Astrocyte (in vitro differentiated cells and primary cell): ENCODE measurements around the gene PRKAG2. TPM values are rescaled to one million over a fixed set of nuclear protein-coding genes. Genes with fewer than 3 reads are reported as not detected.

Source experiments
- DNase-seq: peaks from one replicate; pipeline ENCODE4 v3.0.0-alpha.2; 2010; ENCODE audit warnings: low read depth
- FAIRE-seq: peaks from 2 replicates; lab custom pipeline; 2011; peaks lifted over from hg19 to GRCh38; lab: Jason Lieb, UNC
- H2AFZ ChIP-seq: 2 replicates; pipeline ENCODE4 v1.6.0; 2012; ENCODE audit warnings: low read depth, low read length, inconsistent platforms
- H3K27ac ChIP-seq: 2 replicates; pipeline ENCODE4 v1.5.1; 2011; ENCODE audit warnings: low read depth, low read length, inconsistent platforms
- H3K27me3 ChIP-seq: 2 replicates; pipeline ENCODE4 v1.6.0; 2011; ENCODE audit warnings: low read length, inconsistent platforms; ENCODE audit not compliant: insufficient read depth
- H3K36me3 ChIP-seq: 2 replicates; pipeline ENCODE4 v1.5.1; 2011; ENCODE audit warnings: low read length, inconsistent platforms; ENCODE audit not compliant: insufficient read depth
- H3K4me1 ChIP-seq: 2 replicates; pipeline ENCODE4 v1.5.1; 2011; ENCODE audit warnings: low read length, inconsistent platforms; ENCODE audit not compliant: insufficient read depth
- H3K4me2 ChIP-seq: 2 replicates; pipeline ENCODE4 v1.6.0; 2012; ENCODE audit warnings: low read length, inconsistent platforms
- H3K4me3 ChIP-seq: 2 replicates; pipeline ENCODE4 v1.5.1; 2011; ENCODE audit warnings: low read depth, mild to moderate bottlenecking, low read length, inconsistent platforms; ENCODE audit not compliant: insufficient read depth
- H3K79me2 ChIP-seq: 2 replicates; pipeline ENCODE4 v1.6.0; 2012; ENCODE audit warnings: mild to moderate bottlenecking, low read length, inconsistent platforms; ENCODE audit not compliant: insufficient read depth
- H3K9ac ChIP-seq: 2 replicates; pipeline ENCODE4 v1.6.0; 2012; ENCODE audit warnings: mild to moderate bottlenecking, low read length, inconsistent platforms
- H3K9me3 ChIP-seq: 2 replicates; pipeline ENCODE4 v1.5.1; 2012; ENCODE audit warnings: low read depth, mild to moderate bottlenecking, low read length, inconsistent platforms; ENCODE audit not compliant: insufficient read depth
- H4K20me1 ChIP-seq: 2 replicates; pipeline ENCODE4 v1.6.0; 2012; ENCODE audit warnings: low read length, inconsistent platforms; ENCODE audit not compliant: insufficient read depth
- H3K27ac Mint-ChIP-seq: one replicate; pipeline ENCODE4 v1.8.0; 2021; ENCODE audit warnings: mild to moderate bottlenecking, mixed read lengths; ENCODE audit not compliant: unreplicated experiment
- H3K27me3 Mint-ChIP-seq: one replicate; pipeline ENCODE4 v1.8.0; 2021; ENCODE audit warnings: low read depth, mixed read lengths; ENCODE audit not compliant: unreplicated experiment
- H3K36me3 Mint-ChIP-seq: one replicate; pipeline ENCODE4 v1.8.0; 2021; ENCODE audit warnings: low read depth, mixed read lengths; ENCODE audit not compliant: unreplicated experiment
- H3K4me1 Mint-ChIP-seq: one replicate; pipeline ENCODE4 v1.8.0; 2021; ENCODE audit warnings: low read depth, mixed read lengths; ENCODE audit not compliant: unreplicated experiment
- H3K4me3 Mint-ChIP-seq: one replicate; pipeline ENCODE4 v1.8.0; 2021; ENCODE audit warnings: mild to moderate bottlenecking, moderate library complexity, mixed read lengths; ENCODE audit not compliant: unreplicated experiment
- H3K9me3 Mint-ChIP-seq: one replicate; pipeline ENCODE4 v1.8.0; 2021; ENCODE audit warnings: mild to moderate bottlenecking, mixed read lengths; ENCODE audit not compliant: unreplicated experiment
- EZH2 ChIP-seq: IDR thresholded peaks from 2 replicates; pipeline ENCODE4 v1.6.1; 2012; ENCODE audit warnings: mild to moderate bottlenecking, low read length, inconsistent platforms; ENCODE audit not compliant: insufficient read depth
- total RNA-seq: library from RNA; stranded (reverse); gene quantifications from 2 replicates; pipeline ENCODE4 v1.2.1, GENCODE V29; 2021
- TF ChIP-seq, protein P1 (sequence below): IDR thresholded peaks from 2 replicates; pipeline ENCODE4 v1.5.1; 2011; ENCODE audit warnings: low read depth, mild to moderate bottlenecking, inconsistent platforms, low read length, moderate library complexity; ENCODE audit not compliant: insufficient read depth

The PRKAG2 gene
- total RNA-seq, 1 donor from 2014 or later: 40.7 TPM

DNA sequence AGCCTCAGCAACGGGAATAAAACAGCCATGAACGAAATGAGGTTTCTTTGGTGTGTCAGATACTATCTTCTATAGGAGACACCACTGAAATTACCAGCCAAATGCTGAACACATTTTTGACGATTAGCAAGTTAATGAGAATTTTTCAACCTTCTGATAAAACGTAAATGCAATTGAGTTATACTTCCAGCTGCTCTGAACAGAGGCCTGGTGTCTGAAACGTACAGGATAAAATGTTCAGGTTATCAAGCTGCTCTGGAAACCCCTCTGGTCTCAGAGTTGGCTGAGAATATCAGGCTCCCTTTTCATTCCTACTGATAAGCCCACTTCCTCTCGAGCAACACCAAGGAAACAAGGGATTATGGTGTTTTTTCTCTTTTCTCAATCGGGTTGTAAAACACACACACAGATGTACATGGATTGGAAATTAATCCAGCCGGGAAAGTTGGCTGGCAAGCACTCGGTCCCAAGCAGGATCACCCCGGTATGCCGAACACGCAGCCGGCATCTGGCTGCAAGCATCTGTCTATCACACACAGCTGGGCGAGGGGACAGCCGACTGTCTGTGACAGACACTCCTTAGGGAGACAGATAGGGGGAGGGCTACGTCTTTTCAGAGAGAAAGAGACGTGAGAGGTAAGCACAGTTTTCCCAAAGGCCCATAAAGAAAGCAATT lies 171.8 kb downstream of the PRKAG2 start:
- Mint-ChIP-seq H3K9me3 (no peaks in the 10 kb centered on the region), H3K36me3 (peaks cover 6% of the 10 kb centered on the region), H3K27me3 (peaks cover 2% of the 10 kb centered on the region), H3K4me1 (peaks cover 26% of the 10 kb centered on the region), H3K4me3 (no peak overlapping the region), H3K27ac (no peak overlapping the region)
- Histone ChIP-seq H3K4me1 (peaks cover 25% of the 10 kb centered on the region), H3K9ac (no peak overlapping the region), H3K27me3 (no peaks in the 10 kb centered on the region), H3K9me3 (no peaks in the 10 kb centered on the region), H3K36me3 (no peaks in the 10 kb centered on the region), H3K4me3 (no peak overlapping the region), H3K4me2 (peak overlapping the region; percentile 30), H4K20me1 (no peaks in the 10 kb centered on the region), H2AFZ (peak overlapping the region; percentile 27), H3K27ac (no peak overlapping the region), H3K79me2 (no peaks in the 10 kb centered on the region)
- no peak for TF ChIP-seq EZH2
- TF ChIP-seq, protein P1, sequence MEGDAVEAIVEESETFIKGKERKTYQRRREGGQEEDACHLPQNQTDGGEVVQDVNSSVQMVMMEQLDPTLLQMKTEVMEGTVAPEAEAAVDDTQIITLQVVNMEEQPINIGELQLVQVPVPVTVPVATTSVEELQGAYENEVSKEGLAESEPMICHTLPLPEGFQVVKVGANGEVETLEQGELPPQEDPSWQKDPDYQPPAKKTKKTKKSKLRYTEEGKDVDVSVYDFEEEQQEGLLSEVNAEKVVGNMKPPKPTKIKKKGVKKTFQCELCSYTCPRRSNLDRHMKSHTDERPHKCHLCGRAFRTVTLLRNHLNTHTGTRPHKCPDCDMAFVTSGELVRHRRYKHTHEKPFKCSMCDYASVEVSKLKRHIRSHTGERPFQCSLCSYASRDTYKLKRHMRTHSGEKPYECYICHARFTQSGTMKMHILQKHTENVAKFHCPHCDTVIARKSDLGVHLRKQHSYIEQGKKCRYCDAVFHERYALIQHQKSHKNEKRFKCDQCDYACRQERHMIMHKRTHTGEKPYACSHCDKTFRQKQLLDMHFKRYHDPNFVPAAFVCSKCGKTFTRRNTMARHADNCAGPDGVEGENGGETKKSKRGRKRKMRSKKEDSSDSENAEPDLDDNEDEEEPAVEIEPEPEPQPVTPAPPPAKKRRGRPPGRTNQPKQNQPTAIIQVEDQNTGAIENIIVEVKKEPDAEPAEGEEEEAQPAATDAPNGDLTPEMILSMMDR: no peak
- FAIRE-seq (no peak), DNase-seq (no peak)

DNA sequence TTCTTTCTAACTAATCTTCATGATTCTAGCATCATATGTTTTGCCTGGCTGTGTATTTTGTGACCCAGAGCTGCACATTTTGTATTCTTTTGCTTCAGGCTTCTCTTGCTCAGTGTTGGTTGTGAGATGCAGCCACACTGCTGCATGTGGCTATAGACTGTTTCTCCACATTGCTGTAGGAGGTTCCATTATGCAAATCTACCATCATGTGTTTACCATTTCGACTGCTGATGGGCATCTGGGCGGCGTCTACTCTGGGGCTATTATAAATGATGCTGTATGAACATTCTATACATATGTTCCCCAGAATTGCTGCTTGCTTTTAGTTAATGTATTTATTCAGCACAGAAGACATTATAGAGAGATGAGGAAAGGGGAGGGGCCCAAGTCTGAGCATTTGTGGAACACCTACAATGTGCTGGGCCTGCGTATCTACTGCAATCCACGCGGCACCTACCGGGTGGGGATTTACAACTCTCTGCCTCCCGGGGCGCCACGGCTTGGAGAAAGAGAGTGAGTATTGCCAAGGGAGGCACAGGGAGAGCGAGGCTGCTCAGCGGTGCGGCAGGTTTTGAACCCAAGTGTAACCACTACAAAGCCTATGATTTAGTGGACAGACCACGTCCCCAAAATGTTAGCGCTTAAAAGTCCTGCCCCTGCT lies 172.5 kb downstream of the PRKAG2 start:
- Mint-ChIP-seq H3K4me3 (no peak overlapping the region), H3K27me3 (peaks cover 4% of the 10 kb centered on the region), H3K9me3 (no peaks in the 10 kb centered on the region), H3K36me3 (peaks cover 3% of the 10 kb centered on the region), H3K27ac (no peak overlapping the region), H3K4me1 (peaks cover 32% of the 10 kb centered on the region)
- Histone ChIP-seq H4K20me1 (no peaks in the 10 kb centered on the region), H3K27ac (no peak overlapping the region), H3K79me2 (no peaks in the 10 kb centered on the region), H3K4me3 (no peak overlapping the region), H3K4me1 (peaks cover 32% of the 10 kb centered on the region), H3K9ac (no peak overlapping the region), H3K27me3 (no peaks in the 10 kb centered on the region), H3K9me3 (no peaks in the 10 kb centered on the region), H3K36me3 (no peaks in the 10 kb centered on the region), H3K4me2 (no peak overlapping the region), H2AFZ (no peak overlapping the region)
- no peak for DNase-seq
- TF ChIP-seq, protein P1: no peak
- TF ChIP-seq EZH2: no peak
- FAIRE-seq: no peak

DNA sequence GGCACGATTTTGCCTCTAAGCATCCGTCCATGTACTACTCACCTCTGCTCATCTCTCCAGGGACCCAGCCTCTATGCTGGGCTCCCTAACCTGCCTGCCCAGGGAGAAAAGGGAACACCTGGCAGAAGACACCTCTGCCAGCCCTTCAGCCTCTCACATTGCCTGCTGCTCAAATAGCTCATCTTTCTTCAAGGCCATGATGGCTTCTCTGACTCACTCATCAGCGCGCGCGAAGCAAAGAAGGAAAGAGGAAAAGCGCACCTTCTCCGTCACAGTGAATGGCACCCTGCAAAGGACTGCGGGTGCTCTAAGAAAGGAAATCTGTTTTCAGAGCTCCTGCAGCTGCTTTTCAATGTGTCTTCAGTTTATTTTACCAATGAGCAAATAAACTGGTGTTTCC lies 174.0 kb downstream of the PRKAG2 start:
- FAIRE-seq: no peak
- no peak for TF ChIP-seq EZH2
- TF ChIP-seq, protein P1: no peak
- H3K27ac ChIP-seq: no peak overlapping the region
- H2AFZ ChIP-seq: no peak overlapping the region
- H3K4me2 ChIP-seq: no peak overlapping the region
- H3K9me3 Mint-ChIP-seq: no peaks in the 10 kb centered on the region
- H4K20me1 ChIP-seq: no peaks in the 10 kb centered on the region
- peaks cover 6% of the 10 kb centered on the region for H3K27me3 Mint-ChIP-seq
- no peak overlapping the region for H3K9ac ChIP-seq
- no peaks in the 10 kb centered on the region for H3K9me3 ChIP-seq
- H3K27me3 ChIP-seq: no peaks in the 10 kb centered on the region
- peak overlapping the region; percentile 26 for H3K27ac Mint-ChIP-seq
- peaks cover 44% of the 10 kb centered on the region for H3K4me1 ChIP-seq
- H3K36me3 ChIP-seq: no peaks in the 10 kb centered on the region
- no peak for DNase-seq
- no peak overlapping the region for H3K4me3 ChIP-seq
- H3K36me3 Mint-ChIP-seq: peaks cover 2% of the 10 kb centered on the region
- H3K4me1 Mint-ChIP-seq: peaks cover 37% of the 10 kb centered on the region
- H3K79me2 ChIP-seq: no peaks in the 10 kb centered on the region
- no peak overlapping the region for H3K4me3 Mint-ChIP-seq
